HFFc6 (cell line): ENCODE data around the gene ZNF552. TPM values are rescaled to one million over a fixed set of nuclear protein-coding genes. Genes with fewer than 3 reads are reported as not detected.

Source experiments
- DNase-seq: peaks from one replicate; pipeline ENCODE4 v3.0.0-alpha.2; 2018
- H3K27ac Mint-ChIP-seq: 2 replicates; pipeline ENCODE4 v1.8.0; 2020; ENCODE audit warnings: mild to moderate bottlenecking, mixed read lengths
- H3K27me3 Mint-ChIP-seq: 2 replicates; pipeline ENCODE4 v1.8.0; 2021; ENCODE audit warnings: mild to moderate bottlenecking, moderate library complexity, mixed read lengths; ENCODE audit not compliant: insufficient read depth
- H3K36me3 Mint-ChIP-seq: 2 replicates; pipeline ENCODE4 v1.8.0; 2021; ENCODE audit warnings: low read depth, mixed read lengths
- H3K4me1 Mint-ChIP-seq: 2 replicates; pipeline ENCODE4 v1.8.0; 2020; ENCODE audit warnings: low read depth, mixed read lengths
- H3K4me3 Mint-ChIP-seq: 2 replicates; pipeline ENCODE4 v1.8.0; 2020; ENCODE audit warnings: mild to moderate bottlenecking, moderate library complexity, mixed read lengths
- H3K9me3 Mint-ChIP-seq: 2 replicates; pipeline ENCODE4 v1.8.0; 2020; ENCODE audit warnings: mild to moderate bottlenecking, mixed read lengths
- CTCF ChIP-seq: fragments of 200-600 bp; sonication (generic); IDR thresholded peaks from 2 replicates; pipeline ENCODE4 v1.5.0; 2021; ENCODE audit warnings: antibody characterized with exemption, mild to moderate bottlenecking
- total RNA-seq, 6 experiments: library from RNA; stranded (reverse); fragmentation: NEBNext Ultra II Directional; extraction: Animal tissue kit (Norgen Biotek cat#: 25700); gene quantifications; 2 replicates in 1 of 6; 3 replicates in 5 of 6; pipeline ENCODE4 v1.2.3, GENCODE V29; 2021

ZNF552 gene
- total RNA-seq, 6 experiments from 2014 or later: 2.7 to 3.8 (median 3.0) TPM

GRCh38 chr19:57757941-57758340 is 56.8 kb downstream of the ZNF552 start:
- Mint-ChIP-seq H3K27me3 (peaks cover 3% of the 10 kb centered on the region; the same call in 1 of the 2 replicates), H3K4me1 (no peaks in the 10 kb centered on the region), H3K27ac (no peak overlapping the region), H3K4me3 (no peak overlapping the region), H3K36me3 (peaks cover 88% of the 10 kb centered on the region), H3K9me3 (peaks cover 32% of the 10 kb centered on the region)
- no peak for TF ChIP-seq CTCF
- no peak for DNase-seq

Other genes starting within 250 kb of the ZNF552 start
- 1 to 10 TPM; 3.8 to 5.4 (median 5.0) TPM for gene ZNF416, start 236.0 kb downstream of the ZNF552 start, total RNA-seq
- gene ZIK1, start 230.8 kb downstream of the ZNF552 start, total RNA-seq: 1 to 10 TPM in 3 of 6 experiments, under 1 TPM in 3; 0.80 to 3.0 (median 1.3) TPM
- gene ZNF530, start 215.0 kb downstream of the ZNF552 start, total RNA-seq: 1 to 10 TPM; 2.3 to 4.5 (median 3.6) TPM
- 10 to 100 TPM; 13.5 to 14.6 (median 14.3) TPM for gene ZNF134, start 200.7 kb downstream of the ZNF552 start, total RNA-seq
- 1 to 10 TPM; 5.8 to 8.1 (median 6.7) TPM for gene ZNF211, start 181.7 kb downstream of the ZNF552 start, total RNA-seq
- not detected for gene ZSCAN4, start 146.0 kb downstream of the ZNF552 start, total RNA-seq
- 1 to 10 TPM; 3.3 to 4.6 (median 4.4) TPM for gene ZNF551, start 132.9 kb downstream of the ZNF552 start, total RNA-seq
- under 1 TPM in 4 of 6 experiments, not detected in 2; 0.11 to 0.20 (median 0.16) TPM for gene ZNF154, start 105.7 kb downstream of the ZNF552 start, total RNA-seq
- 1 to 10 TPM; 2.8 to 4.2 (median 3.7) TPM for gene ZNF671, start 87.3 kb downstream of the ZNF552 start, total RNA-seq
- gene ZNF776, start 68.1 kb downstream of the ZNF552 start, total RNA-seq: 1 to 10 TPM; 5.4 to 9.3 (median 7.0) TPM
- gene ZNF586, start 45.2 kb downstream of the ZNF552 start, total RNA-seq: 1 to 10 TPM; 6.4 to 8.8 (median 6.9) TPM
- 10 to 100 TPM in 1 of 6 experiments, 1 to 10 TPM in 5; 7.8 to 10.7 (median 9.4) TPM for gene ZNF587B, start 15.4 kb upstream of the ZNF552 start, total RNA-seq
- gene ZNF587, start 34.9 kb upstream of the ZNF552 start, total RNA-seq: 10 to 100 TPM; 22.6 to 28.6 (median 25.3) TPM
- gene ZNF814, start 74.1 kb upstream of the ZNF552 start, total RNA-seq: 1 to 10 TPM in 5 of 6 experiments, under 1 TPM in 1; 1.00 to 1.6 (median 1.3) TPM
- 10 to 100 TPM in 1 of 6 experiments, 1 to 10 TPM in 5; 6.8 to 10.3 (median 9.0) TPM for gene ZNF417, start 101.7 kb upstream of the ZNF552 start, total RNA-seq
- under 1 TPM; 0.07 to 0.81 (median 0.46) TPM for gene ZNF418, start 120.5 kb upstream of the ZNF552 start, total RNA-seq
- gene ZNF256, start 132.8 kb upstream of the ZNF552 start, total RNA-seq: 1 to 10 TPM; 2.8 to 3.9 (median 3.2) TPM
- under 1 TPM in 3 of 6 experiments, not detected in 3; 0.23 to 0.59 (median 0.33) TPM for gene C19orf18, start 159.6 kb upstream of the ZNF552 start, total RNA-seq
- 1 to 10 TPM; 3.5 to 6.0 (median 4.9) TPM for gene ZNF606, start 187.9 kb upstream of the ZNF552 start, total RNA-seq
- gene ZSCAN1, start 219.1 kb upstream of the ZNF552 start, total RNA-seq: not detected
- under 1 TPM in 2 of 6 experiments, not detected in 4; 0.07 to 0.09 TPM for gene ZNF135, start 244.4 kb upstream of the ZNF552 start, total RNA-seq